Panc1 (cell line): ENCODE measurements around the gene HOXA9. TPM values are rescaled to one million over a fixed set of nuclear protein-coding genes. Genes with fewer than 3 reads are reported as not detected.

ENCODE experiments used
- ATAC-seq: fragments of 200-7000 bp; cut with Tn5 transposase; 2 replicates; pipeline ENCODE4 v1.9.1; 2020; ENCODE audit warnings: mild to moderate bottlenecking, moderate library complexity
- BruUV-seq: library from RNA; stranded (reverse); fragments of 400-500 nt; replicated peaks from 2 replicates; lab custom pipeline; 2021; lab: Mats Ljungman, UMichigan
- CTCF ChIA-PET: fragments of 300-600 bp; sonication (Branson Sonifier 250); formaldehyde crosslinking; loops from one replicate; lab custom pipeline; 2022; ENCODE audit warnings: antibody characterized with exemption; lab: Charles Lee
- POLR2A ChIA-PET: fragments of 300-600 bp; sonication (Branson Sonifier 250); formaldehyde crosslinking; loops from one replicate; lab custom pipeline; 2022; ENCODE audit warnings: antibody characterized with exemption; lab: Charles Lee
- DNase-seq: peaks from one replicate; pipeline ENCODE4 v3.0.0-alpha.2; 2010; ENCODE audit warnings: low read depth, low spot score
- H3K27ac ChIP-seq: 2 replicates; pipeline ENCODE4 v1.5.1; 2011; ENCODE audit warnings: mild to moderate bottlenecking, low read length, inconsistent platforms
- H3K27me3 ChIP-seq: fragments of 200-500 bp; sonication (Bioruptor generic); 2 replicates; pipeline ENCODE4 v1.6.0; 2014; ENCODE audit warnings: low read length, inconsistent platforms; ENCODE audit not compliant: control insufficient read depth, insufficient read depth
- H3K36me3 ChIP-seq: fragments of 200-500 bp; sonication (Bioruptor generic); 2 replicates; pipeline ENCODE4 v1.5.1; 2014; ENCODE audit warnings: inconsistent platforms, mild to moderate bottlenecking, low read length, moderate library complexity; ENCODE audit not compliant: control insufficient read depth, insufficient read depth
- H3K4me1 ChIP-seq: 2 replicates; pipeline ENCODE4 v1.5.1; 2011; ENCODE audit warnings: inconsistent platforms, mild to moderate bottlenecking, low read length, moderate library complexity; ENCODE audit not compliant: control insufficient read depth, insufficient read depth
- H3K4me3 ChIP-seq, 2 experiments: 2 replicates each; pipeline ENCODE4 v1.5.1; 2011 to 2012; ENCODE audit warnings: low read depth in 2 of 2, low read length in 2 of 2, mild to moderate bottlenecking in 2 of 2, inconsistent platforms in 1 of 2, moderate library complexity in 1 of 2
- H3K9me3 ChIP-seq: fragments of 200-500 bp; sonication (Bioruptor generic); 2 replicates; pipeline ENCODE4 v1.5.1; 2014; ENCODE audit warnings: low read depth, mild to moderate bottlenecking, inconsistent platforms, low read length, moderate library complexity; ENCODE audit not compliant: control insufficient read depth, insufficient read depth
- POLR2AphosphoS5 ChIP-seq: IDR thresholded peaks from 2 replicates; pipeline ENCODE4 v1.6.1; 2012; ENCODE audit warnings: mild to moderate bottlenecking, low read depth, low read length, moderate library complexity
- REST ChIP-seq, 2 experiments: IDR thresholded peaks; 2 replicates each; pipeline ENCODE4 v1.6.1; 2011 to 2012; ENCODE audit warnings: low read depth in 2 of 2, control low read depth in 1 of 2, low read length in 1 of 2, mild to moderate bottlenecking in 1 of 2, moderate library complexity in 1 of 2; ENCODE audit not compliant: insufficient read depth in 1 of 2
- SIN3A ChIP-seq: IDR thresholded peaks from 2 replicates; pipeline ENCODE4 v1.6.1; 2012; ENCODE audit warnings: low read depth, mild to moderate bottlenecking, low read length, moderate library complexity, borderline replicate concordance; ENCODE audit not compliant: insufficient read depth
- TCF7L2 ChIP-seq: IDR thresholded peaks from 2 replicates; pipeline ENCODE4 v1.6.1; 2011; ENCODE audit warnings: mild to moderate bottlenecking, low read depth, low read length, inconsistent platforms
- in situ Hi-C: cut with HindIII; loops from 2 replicates; pipeline ENCODE4 v1.10.0; 2016; ENCODE audit warnings: low sequenced_read_pairs, low pct_unique_long_range_greater_than_20kb
- intact Hi-C: fragments of 100-400 bp; cut with micrococcal nuclease; formaldehyde crosslinking; loops from one replicate; pipeline ENCODE4 v1.10.0; 2022; ENCODE audit not compliant: unreplicated experiment
- total RNA-seq: library from RNA; stranded (reverse); gene quantifications from one replicate; pipeline ENCODE4 v1.2.1, GENCODE V29; 2021; ENCODE audit not compliant: unreplicated experiment
- TF ChIP-seq, protein P1 (sequence below): fragments of 450-650 bp; IDR thresholded peaks from 2 replicates; pipeline ENCODE4 v1.5.1; 2017; ENCODE audit warnings: mild to moderate bottlenecking

Gene HOXA9
- total RNA-seq, 1 experiment from 2014 or later: not detected

GRCh38 chr7:27164367-27165088 is 809 bp downstream of the HOXA9 start:
- BruUV-seq: no TSS peak
- Histone ChIP-seq H3K27me3 (no peaks in the 10 kb centered on the region), H3K27ac (no peak overlapping the region), H3K9me3 (no peaks in the 10 kb centered on the region), H3K4me1 (no peaks in the 10 kb centered on the region), H3K4me3 (peak overlapping the region; percentile 37 to 41), H3K36me3 (no peaks in the 10 kb centered on the region; the same call in 1 of the 2 replicates)
- DNase-seq (no peak), ATAC-seq (0 out of 2 replicates have a peak, but pooled peaks have one; percentile 9)
- CTCF ChIA-PET: no interaction called here
- TF ChIP-seq SIN3A: no peak
- TF ChIP-seq REST (IDR thresholded peaks at IDR 0.05; ENCODE audit: insufficient read depth in 1 of 2, low read depth in 2 of 2, low read length in 1 of 2): no peak
- no peak for TF ChIP-seq TCF7L2
- no peak for TF ChIP-seq POLR2AphosphoS5
- TF ChIP-seq, protein P1, sequence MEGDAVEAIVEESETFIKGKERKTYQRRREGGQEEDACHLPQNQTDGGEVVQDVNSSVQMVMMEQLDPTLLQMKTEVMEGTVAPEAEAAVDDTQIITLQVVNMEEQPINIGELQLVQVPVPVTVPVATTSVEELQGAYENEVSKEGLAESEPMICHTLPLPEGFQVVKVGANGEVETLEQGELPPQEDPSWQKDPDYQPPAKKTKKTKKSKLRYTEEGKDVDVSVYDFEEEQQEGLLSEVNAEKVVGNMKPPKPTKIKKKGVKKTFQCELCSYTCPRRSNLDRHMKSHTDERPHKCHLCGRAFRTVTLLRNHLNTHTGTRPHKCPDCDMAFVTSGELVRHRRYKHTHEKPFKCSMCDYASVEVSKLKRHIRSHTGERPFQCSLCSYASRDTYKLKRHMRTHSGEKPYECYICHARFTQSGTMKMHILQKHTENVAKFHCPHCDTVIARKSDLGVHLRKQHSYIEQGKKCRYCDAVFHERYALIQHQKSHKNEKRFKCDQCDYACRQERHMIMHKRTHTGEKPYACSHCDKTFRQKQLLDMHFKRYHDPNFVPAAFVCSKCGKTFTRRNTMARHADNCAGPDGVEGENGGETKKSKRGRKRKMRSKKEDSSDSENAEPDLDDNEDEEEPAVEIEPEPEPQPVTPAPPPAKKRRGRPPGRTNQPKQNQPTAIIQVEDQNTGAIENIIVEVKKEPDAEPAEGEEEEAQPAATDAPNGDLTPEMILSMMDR: no peak
- intact Hi-C loops (loop anchor here (5.0 kb wide), 1 partner anchor 787 kb away; no protein-coding TSS in a partner anchor), in situ Hi-C loops (no loop called here)
- POLR2A ChIA-PET: no interaction called here

DNA sequence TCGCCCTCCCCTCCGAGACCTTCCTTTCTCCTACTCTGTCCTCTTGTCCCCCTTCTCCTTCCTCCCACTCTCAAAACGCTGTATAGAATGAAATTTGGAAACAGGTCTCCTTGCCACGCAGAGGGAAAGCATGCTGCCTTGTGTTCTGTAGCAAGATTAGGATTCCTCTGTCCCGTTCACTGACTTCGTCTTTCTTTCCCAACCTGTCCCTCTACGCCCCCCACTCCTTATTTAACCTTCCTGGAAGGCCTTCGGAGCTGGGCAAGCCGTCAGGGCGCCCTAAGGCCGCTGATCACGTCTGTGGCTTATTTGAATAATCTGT is 1.3 kb downstream of the HOXA9 start:
- ChIA-PET CTCF (no interaction called here), POLR2A (no interaction called here)
- Histone ChIP-seq H3K27me3 (no peaks in the 10 kb centered on the region), H3K4me1 (no peaks in the 10 kb centered on the region), H3K9me3 (no peaks in the 10 kb centered on the region), H3K36me3 (no peaks in the 10 kb centered on the region; the same call in 1 of the 2 replicates), H3K4me3 (peak overlapping the region; percentile 37 to 41), H3K27ac (no peak overlapping the region)
- no peak for ATAC-seq
- DNase-seq: no peak
- TF ChIP-seq REST (IDR thresholded peaks at IDR 0.05; ENCODE audit: insufficient read depth in 1 of 2, low read depth in 2 of 2, low read length in 1 of 2): no peak
- TF ChIP-seq POLR2AphosphoS5: no peak
- no peak for TF ChIP-seq SIN3A
- TF ChIP-seq TCF7L2: no peak
- TF ChIP-seq, protein P1: no peak
- in situ Hi-C loops (no loop called here), intact Hi-C loops (loop anchor here (5.0 kb wide), 1 partner anchor 787 kb away; no protein-coding TSS in a partner anchor)
- BruUV-seq: no TSS peak
